ENCODE measurements around the gene SETD1A.

DNA sequence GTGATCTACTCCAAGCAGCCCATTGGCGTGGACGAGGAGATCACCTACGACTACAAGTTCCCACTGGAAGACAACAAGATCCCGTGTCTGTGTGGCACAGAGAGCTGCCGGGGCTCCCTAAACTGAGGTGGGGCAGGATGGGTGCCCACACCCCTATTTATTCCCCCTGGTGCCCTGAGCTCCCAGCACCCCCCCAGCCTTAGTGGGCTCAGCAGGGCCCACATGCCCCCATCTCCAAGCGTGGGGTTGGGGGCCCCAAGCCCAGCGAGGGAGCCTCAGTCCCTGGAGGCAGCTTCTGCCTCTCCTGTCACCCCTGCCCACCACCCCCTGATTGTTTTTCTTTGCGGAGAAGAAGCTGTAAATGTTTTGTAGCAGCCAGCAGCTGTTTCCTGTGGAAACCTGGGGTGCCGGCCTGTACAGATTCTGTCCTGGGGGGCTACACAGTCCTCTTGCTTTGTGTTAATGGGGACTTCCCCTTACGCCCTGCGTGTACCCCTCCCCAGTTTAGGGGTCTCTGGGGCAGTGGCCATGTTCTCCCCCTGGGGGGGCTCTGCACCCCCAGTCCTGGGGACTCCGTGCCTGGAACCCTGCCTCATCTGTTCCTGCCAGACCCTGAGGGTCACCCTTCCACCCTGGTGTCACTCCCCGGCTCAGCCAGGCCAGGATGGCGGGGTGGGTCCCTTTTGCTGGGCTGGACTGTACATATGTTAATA, 26.5 kb downstream of the SETD1A start:
- TF ChIP-seq BHLHE40 (IDR thresholded peaks at IDR 0.05; ENCODE audit: low read depth, low read length) (no peak), RCOR1 (IDR thresholded peaks at IDR 0.05; ENCODE audit: insufficient replicate concordance, low read length) (no peak), POLR2A (IDR thresholded peaks at IDR 0.05; ENCODE audit: low read depth, low read length) (no peak), ELK1 (IDR thresholded peaks at IDR 0.05; ENCODE audit: borderline replicate concordance, low read depth, low read length) (no peak), MXI1 (IDR thresholded peaks at IDR 0.05; ENCODE audit: borderline replicate concordance, low read depth, low read length) (no peak), CEBPB (IDR thresholded peaks at IDR 0.05; ENCODE audit: low read depth, low read length) (no peak), RAD21 (IDR thresholded peaks at IDR 0.05; ENCODE audit: low read length) (no peak), CHD1 (IDR thresholded peaks at IDR 0.05; ENCODE audit: low read depth, low read length) (no peak), NFE2L2 (IDR thresholded peaks at IDR 0.05; ENCODE audit: low read depth, low read length) (no peak)
- TF ChIP-seq, protein P1, sequence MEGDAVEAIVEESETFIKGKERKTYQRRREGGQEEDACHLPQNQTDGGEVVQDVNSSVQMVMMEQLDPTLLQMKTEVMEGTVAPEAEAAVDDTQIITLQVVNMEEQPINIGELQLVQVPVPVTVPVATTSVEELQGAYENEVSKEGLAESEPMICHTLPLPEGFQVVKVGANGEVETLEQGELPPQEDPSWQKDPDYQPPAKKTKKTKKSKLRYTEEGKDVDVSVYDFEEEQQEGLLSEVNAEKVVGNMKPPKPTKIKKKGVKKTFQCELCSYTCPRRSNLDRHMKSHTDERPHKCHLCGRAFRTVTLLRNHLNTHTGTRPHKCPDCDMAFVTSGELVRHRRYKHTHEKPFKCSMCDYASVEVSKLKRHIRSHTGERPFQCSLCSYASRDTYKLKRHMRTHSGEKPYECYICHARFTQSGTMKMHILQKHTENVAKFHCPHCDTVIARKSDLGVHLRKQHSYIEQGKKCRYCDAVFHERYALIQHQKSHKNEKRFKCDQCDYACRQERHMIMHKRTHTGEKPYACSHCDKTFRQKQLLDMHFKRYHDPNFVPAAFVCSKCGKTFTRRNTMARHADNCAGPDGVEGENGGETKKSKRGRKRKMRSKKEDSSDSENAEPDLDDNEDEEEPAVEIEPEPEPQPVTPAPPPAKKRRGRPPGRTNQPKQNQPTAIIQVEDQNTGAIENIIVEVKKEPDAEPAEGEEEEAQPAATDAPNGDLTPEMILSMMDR (conservative IDR thresholded peaks at IDR 0.05; ENCODE audit: low read depth, low read length) = no peak

Measured in IMR-90 (cell line).